LNCaP clone FGC (cell line): ENCODE data around the gene MARK3.

Experiments used
- DNase-seq: peaks from one replicate; pipeline ENCODE4 v3.0.0-alpha.2; 2011; ENCODE audit warnings: low read depth
- H3K4me3 ChIP-seq: 2 replicates; pipeline ENCODE4 v1.5.1; 2011; ENCODE audit warnings: mild to moderate bottlenecking, low read depth, low read length, control low read depth
- TF ChIP-seq, protein P1 (sequence below): IDR thresholded peaks from 2 replicates; pipeline ENCODE4 v1.5.1; 2012; ENCODE audit warnings: mild to moderate bottlenecking; ENCODE audit not compliant: control insufficient read depth, insufficient read depth; ENCODE audit errors: extremely low read depth

MARK3 gene

DNA sequence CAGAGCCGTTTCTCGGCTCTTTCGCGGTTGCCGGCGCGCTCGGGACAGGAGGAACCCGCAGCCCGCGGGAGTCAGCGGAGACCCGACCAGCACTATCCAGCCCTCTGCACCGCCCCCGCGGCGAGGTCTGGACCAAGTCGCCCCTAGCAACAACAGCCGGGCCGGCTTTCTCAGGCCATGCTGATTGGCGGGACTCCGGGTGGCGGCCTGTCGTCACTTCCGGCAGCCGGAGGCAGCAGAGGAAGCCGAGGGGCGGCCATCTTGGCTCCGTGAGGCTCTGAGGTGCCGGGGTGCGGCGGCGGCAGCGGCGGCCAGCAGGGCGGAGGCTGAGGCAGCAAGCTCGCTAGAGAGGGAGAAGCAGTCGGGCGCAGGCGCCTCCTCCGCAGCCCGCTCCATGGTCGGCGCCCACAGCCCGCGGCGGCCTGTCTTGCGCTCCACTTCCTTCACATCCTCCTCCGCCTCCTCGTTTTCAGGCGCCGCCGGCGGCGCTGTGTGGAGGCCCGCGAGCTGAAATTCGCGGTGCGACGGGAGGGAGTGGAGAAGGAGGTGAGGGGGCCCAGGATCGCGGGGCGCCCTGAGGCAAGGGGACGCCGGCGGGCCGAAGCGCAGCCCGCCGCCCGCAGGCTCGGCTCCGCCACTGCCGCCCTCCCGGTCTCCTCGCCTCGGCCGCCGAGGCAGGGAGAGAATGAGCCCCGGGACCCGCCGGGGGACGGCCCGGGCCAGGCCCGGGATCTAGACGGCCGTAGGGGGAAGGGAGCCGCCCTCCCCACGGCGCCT lies at the start of gene MARK3:
TSS of gene MARK3 (plus strand) at position 264 of the 777 bp plus-strand sequence. CDS start 615 bp downstream, outside the sequence.
- peak within 1 kb of the TSS; percentile 99 for H3K4me3 ChIP-seq
- DNase-seq = peak; percentile 84
- TF ChIP-seq, protein P1, sequence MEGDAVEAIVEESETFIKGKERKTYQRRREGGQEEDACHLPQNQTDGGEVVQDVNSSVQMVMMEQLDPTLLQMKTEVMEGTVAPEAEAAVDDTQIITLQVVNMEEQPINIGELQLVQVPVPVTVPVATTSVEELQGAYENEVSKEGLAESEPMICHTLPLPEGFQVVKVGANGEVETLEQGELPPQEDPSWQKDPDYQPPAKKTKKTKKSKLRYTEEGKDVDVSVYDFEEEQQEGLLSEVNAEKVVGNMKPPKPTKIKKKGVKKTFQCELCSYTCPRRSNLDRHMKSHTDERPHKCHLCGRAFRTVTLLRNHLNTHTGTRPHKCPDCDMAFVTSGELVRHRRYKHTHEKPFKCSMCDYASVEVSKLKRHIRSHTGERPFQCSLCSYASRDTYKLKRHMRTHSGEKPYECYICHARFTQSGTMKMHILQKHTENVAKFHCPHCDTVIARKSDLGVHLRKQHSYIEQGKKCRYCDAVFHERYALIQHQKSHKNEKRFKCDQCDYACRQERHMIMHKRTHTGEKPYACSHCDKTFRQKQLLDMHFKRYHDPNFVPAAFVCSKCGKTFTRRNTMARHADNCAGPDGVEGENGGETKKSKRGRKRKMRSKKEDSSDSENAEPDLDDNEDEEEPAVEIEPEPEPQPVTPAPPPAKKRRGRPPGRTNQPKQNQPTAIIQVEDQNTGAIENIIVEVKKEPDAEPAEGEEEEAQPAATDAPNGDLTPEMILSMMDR = 0 out of 2 replicates have a peak, but pooled peaks have one; percentile 4

DNA sequence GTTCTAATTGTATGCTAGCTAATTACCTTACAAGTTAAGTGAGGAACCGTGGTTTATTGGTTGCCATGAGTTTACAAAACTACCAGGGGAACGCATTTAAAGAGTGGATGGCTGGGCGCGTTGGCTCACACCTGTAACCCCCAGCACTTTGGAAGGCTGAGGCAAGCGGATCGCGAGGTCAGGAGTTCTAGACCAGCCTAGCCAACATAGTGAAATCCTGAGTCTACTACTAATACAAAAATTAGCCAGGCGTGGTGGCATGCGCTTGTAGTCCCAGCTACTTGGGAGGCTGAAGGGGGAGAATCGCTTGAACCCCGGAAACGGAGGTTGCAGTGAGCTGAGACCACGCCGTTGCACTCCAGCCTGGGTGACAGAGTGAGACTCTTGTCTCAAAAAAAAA lies 49.0 kb upstream of the MARK3 start:
- TF ChIP-seq, protein P1 = no peak

DNA sequence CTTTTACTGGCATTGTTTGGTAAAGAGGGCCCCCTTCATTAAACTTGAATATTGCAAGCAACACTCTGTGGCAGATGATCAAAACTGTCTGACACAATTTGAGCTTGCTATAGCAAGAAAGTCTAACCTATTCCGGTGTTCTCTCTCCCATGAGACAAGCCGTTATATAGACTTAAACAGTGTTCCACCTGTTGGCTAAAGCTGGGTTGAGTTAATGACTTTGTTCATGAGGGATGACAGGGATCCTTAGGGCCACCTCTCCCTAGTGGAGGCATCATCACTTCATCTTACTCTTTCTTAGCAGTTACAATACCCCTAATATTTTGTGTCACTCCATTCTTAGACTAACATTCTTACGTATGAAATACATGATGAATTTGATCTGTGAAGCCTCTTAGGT lies 47.4 kb upstream of the MARK3 start:
- TF ChIP-seq, protein P1 = no peak
- DNase-seq = no peak
- no peak overlapping the region for H3K4me3 ChIP-seq

More for the DNA sequence above, 49.0 kb upstream of the MARK3 start:
- no peak overlapping the region for H3K4me3 ChIP-seq
- DNase-seq = no peak

DNA sequence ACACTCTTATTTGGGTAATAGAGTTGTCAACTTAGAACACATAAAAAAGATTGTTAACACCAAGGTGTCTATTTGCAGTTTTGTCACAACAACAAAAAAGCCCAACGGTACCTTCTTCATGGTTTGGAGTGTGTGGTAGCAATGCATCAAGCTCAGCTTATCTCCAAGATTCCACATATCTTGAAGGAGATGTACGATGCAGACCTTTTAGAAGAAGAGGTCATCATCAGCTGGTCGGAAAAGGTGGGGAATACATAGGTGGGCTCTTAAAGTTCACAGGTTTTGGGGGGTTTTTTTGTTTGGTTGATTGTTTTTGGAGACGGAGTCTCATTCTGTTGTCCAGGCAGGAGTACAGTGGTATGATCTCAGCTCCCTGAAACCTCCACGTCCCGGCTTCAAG lies 45.7 kb upstream of the MARK3 start:
- TF ChIP-seq, protein P1 = no peak
- DNase-seq = no peak
- H3K4me3 ChIP-seq = no peak overlapping the region

DNA sequence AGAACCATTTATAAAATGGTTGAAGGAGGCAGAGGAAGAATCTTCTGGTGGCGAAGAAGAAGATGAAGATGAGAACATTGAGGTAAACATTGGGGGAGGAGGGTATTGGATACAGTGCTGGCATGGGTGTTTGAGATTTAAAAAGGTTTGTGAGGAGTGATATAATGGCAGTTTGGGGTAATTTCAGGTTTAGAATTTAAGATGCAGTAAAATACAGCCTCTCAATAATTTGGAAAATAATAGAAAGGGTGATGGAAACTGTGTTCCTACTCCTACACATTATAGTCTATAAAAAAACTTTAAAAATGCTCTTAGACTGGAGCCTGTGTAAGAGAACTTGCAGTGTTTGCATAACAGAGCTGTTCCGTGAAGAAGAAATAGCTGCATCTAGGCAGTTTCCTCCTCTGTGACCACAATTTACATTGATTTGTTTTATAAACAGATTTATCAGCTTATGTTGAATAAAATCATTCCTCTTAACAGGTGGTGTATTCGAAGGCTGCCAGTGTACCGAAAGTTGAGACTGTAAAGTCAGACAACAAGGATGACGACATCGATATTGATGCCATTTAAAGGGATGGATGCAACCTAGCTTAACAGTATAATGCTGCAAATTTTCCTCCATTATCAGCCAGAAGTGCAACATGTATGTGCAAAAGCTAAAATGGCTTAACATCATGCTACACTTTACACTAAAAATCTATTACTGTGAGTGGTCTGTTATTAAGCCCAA lies 44.6 kb upstream of the MARK3 start:
- DNase-seq = no peak
- H3K4me3 ChIP-seq = no peak overlapping the region
- TF ChIP-seq, protein P1 = no peak

DNA sequence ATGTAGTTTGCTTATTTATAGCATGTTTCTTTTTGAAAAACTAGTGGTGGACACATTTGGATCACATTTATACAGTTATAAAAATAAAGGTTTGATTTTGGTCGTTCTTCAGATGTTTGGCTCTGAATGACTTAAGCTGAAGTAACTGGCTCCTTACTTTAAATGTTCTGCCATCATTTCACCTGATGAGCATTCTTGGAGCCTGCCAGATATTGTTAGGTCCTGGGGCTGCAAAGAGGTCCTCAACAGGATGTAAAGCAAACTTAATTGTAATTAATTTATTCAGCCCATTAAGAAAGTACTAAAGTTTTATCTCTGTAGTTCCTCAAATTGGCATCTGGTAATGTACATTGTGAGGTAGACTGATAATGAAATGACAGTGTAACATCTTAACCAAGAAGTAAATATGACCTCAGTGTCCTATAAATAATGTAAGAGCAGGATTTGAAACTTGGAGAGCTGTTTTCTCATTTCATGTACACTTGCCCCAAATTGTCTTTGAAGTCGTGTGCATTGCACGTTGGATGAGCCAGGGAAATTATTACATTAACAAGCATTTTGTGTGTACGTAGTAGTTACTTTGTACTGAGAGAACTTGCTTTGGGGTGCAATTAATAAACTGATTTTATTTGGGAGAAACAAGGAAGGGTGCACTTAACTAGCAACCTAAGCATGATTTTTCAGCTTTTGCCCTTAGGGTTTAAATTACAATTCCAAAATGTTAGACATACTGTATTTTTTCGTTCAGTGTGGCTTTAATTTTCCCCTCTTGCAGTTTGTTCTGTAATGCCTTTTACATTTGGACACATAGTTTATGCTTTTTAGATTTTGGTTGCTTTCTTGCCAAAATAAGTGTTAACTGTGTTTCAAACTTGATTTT lies 43.7 kb upstream of the MARK3 start:
- no peak for DNase-seq
- TF ChIP-seq, protein P1 = no peak
- no peak overlapping the region for H3K4me3 ChIP-seq
